Coronary artery (tissue), 2 donors: ENCODE measurements around the gene LMX1A.

ENCODE experiments used
- DNase-seq: peaks from one replicate; pipeline ENCODE4 v3.0.0-alpha.2; 2017; ENCODE audit warnings: low spot score
- H3K27ac ChIP-seq, 2 donors: fragments of 200-600 bp; sonication (generic); one replicate each; pipeline ENCODE4 v1.5.1; 2016 to 2019
- H3K4me3 ChIP-seq: fragments of 200-600 bp; sonication (generic); 2 replicates; pipeline ENCODE4 v1.5.1; 2016; ENCODE audit warnings: mild to moderate bottlenecking, moderate library complexity
- CTCF ChIP-seq: fragments of 200-600 bp; sonication (generic); IDR thresholded peaks from one replicate; pipeline ENCODE4 v1.5.1; 2019; ENCODE audit warnings: antibody characterized with exemption

LMX1A gene

GRCh38 chr1:165290148-165290547 is 66.4 kb downstream of the LMX1A start:
- no peak for TF ChIP-seq CTCF
- no peak for DNase-seq
- Histone ChIP-seq H3K4me3 (no peak overlapping the region), H3K27ac (no peak overlapping the region)

- no peak for DNase-seq
- no peak overlapping the region for H3K27ac ChIP-seq
- no peak overlapping the region for H3K4me3 ChIP-seq
- TF ChIP-seq CTCF = no peak
These were observed 67.0 kb downstream of the LMX1A start for GRCh38 chr1:165289556-165289955.

DNA sequence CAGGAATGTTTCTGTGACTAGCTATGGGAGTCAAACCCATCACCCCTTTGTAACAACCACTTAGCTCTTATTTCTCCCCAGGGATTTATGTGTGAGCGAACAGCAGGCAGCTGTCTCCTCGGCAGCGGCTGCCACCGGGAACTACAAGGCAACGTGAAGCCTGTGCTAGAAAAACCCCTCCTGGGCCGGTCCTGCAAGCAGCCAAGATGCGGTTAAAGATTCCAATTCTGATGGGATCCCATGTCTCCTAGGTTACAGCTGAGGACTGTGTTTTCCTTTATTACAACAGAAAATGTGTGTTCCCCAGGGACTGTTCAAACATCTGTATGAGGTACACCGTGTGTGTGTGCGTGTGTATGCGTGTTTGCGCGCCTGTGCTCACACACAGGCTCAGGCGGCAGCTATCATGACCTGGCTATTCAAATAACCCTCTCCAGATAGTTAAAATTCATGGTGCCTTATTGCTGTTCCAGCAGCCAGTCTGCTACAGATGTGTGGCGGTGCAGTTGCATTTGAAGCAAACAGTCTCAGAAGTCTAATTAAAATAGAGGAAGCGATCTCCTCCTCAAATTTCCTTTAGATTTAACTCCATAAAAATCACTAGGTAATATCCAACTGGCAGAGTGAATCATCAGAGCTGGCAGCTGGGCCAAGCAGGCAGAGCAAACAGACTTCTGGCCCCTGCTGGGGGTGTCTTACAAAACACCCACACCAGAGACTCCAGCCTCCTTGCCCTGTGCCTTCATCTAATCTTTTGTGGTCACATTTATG is 68.0 kb downstream of the LMX1A start:
- Histone ChIP-seq H3K27ac (no peak overlapping the region), H3K4me3 (no peak overlapping the region)
- DNase-seq = no peak
- TF ChIP-seq CTCF = no peak

DNA sequence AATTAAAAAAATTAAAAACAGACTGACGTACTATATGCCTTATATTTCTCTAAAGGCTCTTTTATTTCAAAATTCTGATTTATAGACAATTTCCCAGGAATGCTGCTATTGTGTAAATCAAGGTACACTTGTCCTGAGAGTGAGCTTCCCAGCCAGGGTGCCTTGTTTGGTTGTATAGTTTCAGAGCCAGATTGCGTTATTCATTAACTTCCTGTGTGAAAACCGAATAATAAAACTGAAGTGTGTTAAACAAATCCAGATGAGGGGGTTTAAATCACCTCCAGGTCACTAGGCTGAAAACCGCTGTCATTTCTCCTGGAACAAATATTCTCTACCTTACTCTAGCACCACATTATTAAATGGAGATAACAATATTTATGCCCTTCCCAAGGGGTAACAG is 68.7 kb downstream of the LMX1A start:
- TF ChIP-seq CTCF = no peak
- no peak overlapping the region for H3K27ac ChIP-seq
- H3K4me3 ChIP-seq = no peak overlapping the region
- DNase-seq = no peak

DNA sequence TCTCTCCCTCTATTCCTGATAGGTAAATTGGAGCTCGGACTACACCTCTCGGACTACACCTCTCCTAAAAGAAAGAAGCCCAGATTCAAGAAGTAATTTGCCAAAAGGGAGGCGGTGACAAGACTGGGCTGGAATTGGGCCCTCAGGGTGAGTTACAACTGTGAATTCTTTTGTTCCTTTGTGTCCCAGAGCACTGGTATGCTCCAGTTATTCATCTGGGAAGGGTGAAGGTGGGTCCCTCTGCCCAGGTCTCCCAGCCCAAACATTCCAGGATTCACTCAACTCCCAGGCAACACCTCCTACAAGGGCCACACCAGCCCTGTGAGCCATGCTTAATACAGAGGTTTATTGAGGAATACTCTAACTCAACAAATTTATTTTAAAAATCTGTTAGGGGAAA is 69.2 kb downstream of the LMX1A start:
- DNase-seq = no peak
- no peak for TF ChIP-seq CTCF
- Histone ChIP-seq H3K4me3 (no peak overlapping the region), H3K27ac (no peak overlapping the region)

- Histone ChIP-seq H3K4me3 (no peak overlapping the region), H3K27ac (no peak overlapping the region)
- no peak for TF ChIP-seq CTCF
- DNase-seq = no peak
These were observed 72.1 kb downstream of the LMX1A start for GRCh38 chr1:165284454-165284853.

DNA sequence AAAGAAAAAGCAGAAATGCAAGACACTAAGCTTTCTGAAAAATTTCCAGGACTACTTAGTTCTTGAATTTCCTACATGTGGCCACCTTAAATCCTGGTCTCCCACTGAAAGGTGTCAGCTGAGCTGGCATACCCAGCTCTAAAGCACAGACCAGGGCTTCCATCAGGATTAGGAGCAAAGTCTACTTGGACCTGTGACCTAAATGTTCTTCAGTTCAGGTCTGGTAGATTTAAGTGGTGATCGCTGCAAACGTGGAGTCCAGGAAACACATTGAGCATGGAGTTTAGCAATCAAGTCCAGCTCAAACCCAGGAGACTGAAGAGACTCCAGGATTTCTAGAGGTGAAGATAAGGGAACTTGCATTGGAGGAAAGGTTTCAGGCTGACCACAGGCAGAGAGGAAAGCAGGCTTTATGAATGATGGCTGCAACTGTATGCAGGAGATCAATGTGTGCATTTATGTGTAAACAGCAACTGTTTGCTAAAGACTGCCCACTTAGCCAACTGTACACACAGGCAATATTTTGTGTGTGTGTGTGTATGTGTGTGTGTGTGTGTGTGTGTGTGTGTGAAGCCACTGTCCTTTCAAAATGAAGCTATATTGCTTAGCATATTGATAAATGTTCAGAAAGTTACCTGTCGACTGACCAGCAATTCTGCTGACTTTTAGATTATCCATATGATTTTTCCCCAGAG is 75.2 kb downstream of the LMX1A start:
- no peak for TF ChIP-seq CTCF
- no peak for DNase-seq
- no peak overlapping the region for H3K27ac ChIP-seq
- H3K4me3 ChIP-seq = no peak overlapping the region
